GM12865 (cell line): ENCODE results near the gene C4orf46.

ENCODE experiments used
- DNase-seq: peaks from one replicate; pipeline ENCODE4 v3.0.0; 2010; ENCODE audit warnings: low read depth
- H3K4me3 ChIP-seq: 2 replicates; pipeline ENCODE4 v1.5.1; 2011; ENCODE audit warnings: mild to moderate bottlenecking, low read depth, low read length, control low read depth
- CTCF ChIP-seq: IDR thresholded peaks from 2 replicates; pipeline ENCODE4 v1.5.1; 2011; ENCODE audit warnings: low read length, control low read depth, low read depth, inconsistent platforms; ENCODE audit not compliant: insufficient read depth; ENCODE audit errors: missing control alignments

The C4orf46 gene

GRCh38 chr4:158681629-158682028 is 9.9 kb upstream of the C4orf46 start:
- no peak overlapping the region for H3K4me3 ChIP-seq
- no peak for TF ChIP-seq CTCF
- DNase-seq = no peak

- DNase-seq = no peak
- no peak overlapping the region for H3K4me3 ChIP-seq
- TF ChIP-seq CTCF = no peak
Measured at GRCh38 chr4:158678767-158679166, 7.1 kb upstream of the C4orf46 start.

- no peak for DNase-seq
- H3K4me3 ChIP-seq = no peak overlapping the region
- TF ChIP-seq CTCF = no peak
Measured at GRCh38 chr4:158676076-158676475, 4.4 kb upstream of the C4orf46 start.

GRCh38 chr4:158673633-158674032 is 1.9 kb upstream of the C4orf46 start:
- no peak for TF ChIP-seq CTCF
- H3K4me3 ChIP-seq = no peak overlapping the region
- DNase-seq = no peak

- peak; percentile 99 for DNase-seq
- peak; percentile 74 for TF ChIP-seq CTCF
- H3K4me3 ChIP-seq = peak within 1 kb of the TSS; percentile 95
Measured at GRCh38 chr4:158671915-158672806, 474 bp upstream of the C4orf46 start, which contains the start of gene ETFDH. TSS of gene ETFDH (plus strand) at chr4:158672296. CDS start at chr4:158672457, 161 bp downstream.

GRCh38 chr4:158670975-158671664 is 567 bp downstream of the C4orf46 start:
- DNase-seq = peak; percentile 84

More at GRCh38 chr4:158670975-158671664, 567 bp downstream of the C4orf46 start:
- H3K4me3 ChIP-seq = peak overlapping the region; percentile 95
- no peak for TF ChIP-seq CTCF
